Measurements from ENCODE around the gene PER3.

The PER3 gene

GRCh38 chr1:7857985-7858384, 73.9 kb downstream of the PER3 start:
- H3K4me1 Mint-ChIP-seq (ENCODE audit: low read depth): peaks cover 14% of the 10 kb centered on the region
- H3K27ac Mint-ChIP-seq: no peak overlapping the region
- no peaks in the 10 kb centered on the region for H3K9me3 Mint-ChIP-seq
- intact Hi-C loops (cut with micrococcal nuclease): loop anchor here (2.0 to 10.0 kb wide), 2 partner anchors 103 to 191 kb away; no protein-coding TSS in a partner anchor
- H3K36me3 Mint-ChIP-seq (ENCODE audit: low read depth): no peaks in the 10 kb centered on the region
- peaks cover 9% of the 10 kb centered on the region for H3K27me3 Mint-ChIP-seq
- H3K4me3 Mint-ChIP-seq: no peak overlapping the region

DNA sequence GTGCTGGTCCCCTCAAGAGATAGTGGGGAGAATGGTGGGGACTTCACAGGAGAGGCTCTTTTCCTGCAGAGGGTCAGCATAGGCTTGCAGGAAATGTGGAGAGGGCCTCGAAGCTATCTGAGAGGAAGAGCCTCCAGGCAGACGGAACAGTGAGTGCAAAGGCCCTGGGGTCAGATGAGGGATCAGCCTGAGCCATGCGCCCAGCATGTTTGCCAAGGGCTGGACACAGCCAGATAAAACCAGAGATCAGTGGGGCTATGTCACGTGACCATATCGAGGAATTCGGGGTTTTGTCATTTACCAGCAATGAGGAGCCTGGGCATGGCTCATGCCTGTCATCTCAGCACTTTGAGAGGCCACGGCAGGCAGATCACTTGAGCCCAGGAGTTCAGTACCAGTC, 75.3 kb downstream of the PER3 start:
- Mint-ChIP-seq H3K27ac (no peak overlapping the region), H3K4me3 (no peak overlapping the region), H3K4me1 (ENCODE audit: low read depth) (peaks cover 14% of the 10 kb centered on the region), H3K9me3 (no peaks in the 10 kb centered on the region), H3K36me3 (ENCODE audit: low read depth) (no peaks in the 10 kb centered on the region), H3K27me3 (peaks cover 5% of the 10 kb centered on the region)
- intact Hi-C loops (cut with micrococcal nuclease): loop anchor here (10.0 kb wide), 1 partner anchor 105 kb away; no protein-coding TSS in a partner anchor

DNA sequence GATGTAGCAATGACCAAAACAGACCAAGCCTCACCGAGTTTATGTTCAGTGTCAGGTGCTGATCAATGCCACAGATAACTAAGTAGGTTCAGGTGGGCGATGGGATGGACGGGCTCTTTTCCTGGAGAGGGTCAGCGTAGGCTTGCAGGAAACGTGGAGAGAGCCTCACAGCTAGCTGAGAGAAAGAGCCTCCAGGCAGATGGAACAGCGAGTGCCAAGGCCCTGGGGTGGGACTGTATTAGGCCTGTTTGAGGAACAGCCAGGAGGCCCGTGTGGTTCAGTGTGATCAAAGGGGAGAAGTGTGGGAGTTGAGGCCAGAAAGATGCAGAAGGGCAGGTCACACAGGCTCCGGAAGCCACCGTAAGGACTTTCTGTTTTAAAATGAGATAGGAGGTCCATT, 76.0 kb downstream of the PER3 start:
- Mint-ChIP-seq H3K27me3 (peaks cover 3% of the 10 kb centered on the region), H3K4me1 (ENCODE audit: low read depth) (peaks cover 14% of the 10 kb centered on the region), H3K9me3 (no peaks in the 10 kb centered on the region), H3K27ac (no peak overlapping the region), H3K36me3 (ENCODE audit: low read depth) (no peaks in the 10 kb centered on the region), H3K4me3 (no peak overlapping the region)
- intact Hi-C loops (cut with micrococcal nuclease): no loop called here

- Mint-ChIP-seq H3K36me3 (ENCODE audit: low read depth) (no peaks in the 10 kb centered on the region), H3K27ac (no peak overlapping the region), H3K4me1 (ENCODE audit: low read depth) (peaks cover 7% of the 10 kb centered on the region), H3K4me3 (no peak overlapping the region), H3K9me3 (no peaks in the 10 kb centered on the region), H3K27me3 (no peaks in the 10 kb centered on the region)
- intact Hi-C loops (cut with micrococcal nuclease): no loop called here
These were observed 77.4 kb downstream of the PER3 start for GRCh38 chr1:7861452-7861851.

GRCh38 chr1:7862211-7863060, 78.3 kb downstream of the PER3 start:
- Mint-ChIP-seq H3K27me3 (no peaks in the 10 kb centered on the region), H3K9me3 (no peaks in the 10 kb centered on the region), H3K36me3 (ENCODE audit: low read depth) (no peaks in the 10 kb centered on the region), H3K27ac (no peak overlapping the region), H3K4me3 (no peak overlapping the region), H3K4me1 (ENCODE audit: low read depth) (no peaks in the 10 kb centered on the region)
- intact Hi-C loops (cut with micrococcal nuclease): no loop called here

DNA sequence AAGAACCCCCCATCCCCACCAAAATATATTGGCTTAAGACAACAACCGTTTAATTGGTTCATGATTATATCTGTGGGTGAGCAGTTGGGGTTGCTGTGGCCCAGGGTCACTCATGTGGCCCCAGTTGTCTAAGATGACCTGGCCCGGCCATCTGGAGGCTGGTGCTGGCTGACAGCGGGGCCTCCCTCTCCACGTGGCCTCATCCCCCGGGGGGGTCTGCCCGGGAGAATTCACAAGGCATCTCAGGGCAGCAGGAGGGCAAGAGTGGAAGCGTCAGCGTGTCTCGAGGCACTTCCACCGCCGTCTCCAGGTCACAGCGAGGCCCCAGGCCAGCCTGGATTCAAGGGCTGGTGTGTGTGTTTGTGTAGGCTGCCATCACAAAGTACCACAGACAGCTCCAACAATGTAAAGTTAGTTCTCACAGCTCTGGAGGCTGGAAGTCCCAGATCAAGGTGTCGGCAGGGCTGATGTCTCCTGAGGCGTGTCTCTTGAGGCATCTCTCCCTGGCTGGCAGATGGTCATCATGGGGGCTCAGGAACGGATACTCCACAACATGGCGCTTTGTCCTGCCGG, 79.8 kb downstream of the PER3 start:
- Mint-ChIP-seq H3K27me3 (no peaks in the 10 kb centered on the region), H3K27ac (no peak overlapping the region), H3K9me3 (no peaks in the 10 kb centered on the region), H3K4me3 (no peak overlapping the region), H3K36me3 (ENCODE audit: low read depth) (no peaks in the 10 kb centered on the region), H3K4me1 (ENCODE audit: low read depth) (no peaks in the 10 kb centered on the region)
- intact Hi-C loops (cut with micrococcal nuclease): no loop called here

- Mint-ChIP-seq H3K27me3 (no peaks in the 10 kb centered on the region), H3K36me3 (ENCODE audit: low read depth) (no peaks in the 10 kb centered on the region), H3K9me3 (no peaks in the 10 kb centered on the region), H3K27ac (no peak overlapping the region), H3K4me1 (ENCODE audit: low read depth) (no peaks in the 10 kb centered on the region), H3K4me3 (no peak overlapping the region)
- intact Hi-C loops (cut with micrococcal nuclease): no loop called here
These were observed 81.9 kb downstream of the PER3 start for GRCh38 chr1:7865978-7866377.

GRCh38 chr1:7868070-7868780, 84.1 kb downstream of the PER3 start:
- intact Hi-C loops (cut with micrococcal nuclease): no loop called here
- H3K4me3 Mint-ChIP-seq: no peak overlapping the region
- H3K4me1 Mint-ChIP-seq (ENCODE audit: low read depth): no peaks in the 10 kb centered on the region
- no peaks in the 10 kb centered on the region for H3K27me3 Mint-ChIP-seq
- no peak overlapping the region for H3K27ac Mint-ChIP-seq
- H3K36me3 Mint-ChIP-seq (ENCODE audit: low read depth): no peaks in the 10 kb centered on the region
- no peaks in the 10 kb centered on the region for H3K9me3 Mint-ChIP-seq

- H3K4me3 Mint-ChIP-seq: no peak overlapping the region
- no peaks in the 10 kb centered on the region for H3K9me3 Mint-ChIP-seq
- intact Hi-C loops (cut with micrococcal nuclease): no loop called here
- H3K27ac Mint-ChIP-seq: no peak overlapping the region
- no peaks in the 10 kb centered on the region for H3K36me3 Mint-ChIP-seq (ENCODE audit: low read depth)
- H3K27me3 Mint-ChIP-seq: no peaks in the 10 kb centered on the region
- no peaks in the 10 kb centered on the region for H3K4me1 Mint-ChIP-seq (ENCODE audit: low read depth)
These were observed 85.2 kb downstream of the PER3 start for GRCh38 chr1:7869136-7869920.

DNA sequence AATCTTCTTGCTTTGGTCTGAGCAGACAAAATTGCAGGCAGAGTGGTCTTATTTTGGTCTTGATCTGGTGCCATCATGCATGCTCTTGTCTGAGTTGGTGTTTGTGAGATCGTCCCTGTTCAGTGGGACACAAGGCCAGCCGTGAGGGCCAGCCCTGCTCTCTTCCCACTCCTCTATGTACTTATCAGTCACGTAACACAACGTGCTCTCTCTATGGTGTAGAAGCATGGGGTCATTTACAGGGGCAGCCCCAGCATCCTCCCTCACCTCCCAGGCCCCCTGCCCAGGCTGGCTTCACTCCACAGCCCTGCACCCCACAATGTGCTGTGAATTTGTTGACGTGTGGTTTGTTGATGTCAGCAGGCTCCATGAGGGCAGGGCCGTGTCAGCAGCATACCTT, 87.0 kb downstream of the PER3 start:
- Mint-ChIP-seq H3K4me1 (ENCODE audit: low read depth) (no peaks in the 10 kb centered on the region), H3K27me3 (no peaks in the 10 kb centered on the region), H3K27ac (no peak overlapping the region), H3K4me3 (no peak overlapping the region), H3K9me3 (peaks cover 16% of the 10 kb centered on the region), H3K36me3 (ENCODE audit: low read depth) (no peaks in the 10 kb centered on the region)
- intact Hi-C loops (cut with micrococcal nuclease): no loop called here

DNA sequence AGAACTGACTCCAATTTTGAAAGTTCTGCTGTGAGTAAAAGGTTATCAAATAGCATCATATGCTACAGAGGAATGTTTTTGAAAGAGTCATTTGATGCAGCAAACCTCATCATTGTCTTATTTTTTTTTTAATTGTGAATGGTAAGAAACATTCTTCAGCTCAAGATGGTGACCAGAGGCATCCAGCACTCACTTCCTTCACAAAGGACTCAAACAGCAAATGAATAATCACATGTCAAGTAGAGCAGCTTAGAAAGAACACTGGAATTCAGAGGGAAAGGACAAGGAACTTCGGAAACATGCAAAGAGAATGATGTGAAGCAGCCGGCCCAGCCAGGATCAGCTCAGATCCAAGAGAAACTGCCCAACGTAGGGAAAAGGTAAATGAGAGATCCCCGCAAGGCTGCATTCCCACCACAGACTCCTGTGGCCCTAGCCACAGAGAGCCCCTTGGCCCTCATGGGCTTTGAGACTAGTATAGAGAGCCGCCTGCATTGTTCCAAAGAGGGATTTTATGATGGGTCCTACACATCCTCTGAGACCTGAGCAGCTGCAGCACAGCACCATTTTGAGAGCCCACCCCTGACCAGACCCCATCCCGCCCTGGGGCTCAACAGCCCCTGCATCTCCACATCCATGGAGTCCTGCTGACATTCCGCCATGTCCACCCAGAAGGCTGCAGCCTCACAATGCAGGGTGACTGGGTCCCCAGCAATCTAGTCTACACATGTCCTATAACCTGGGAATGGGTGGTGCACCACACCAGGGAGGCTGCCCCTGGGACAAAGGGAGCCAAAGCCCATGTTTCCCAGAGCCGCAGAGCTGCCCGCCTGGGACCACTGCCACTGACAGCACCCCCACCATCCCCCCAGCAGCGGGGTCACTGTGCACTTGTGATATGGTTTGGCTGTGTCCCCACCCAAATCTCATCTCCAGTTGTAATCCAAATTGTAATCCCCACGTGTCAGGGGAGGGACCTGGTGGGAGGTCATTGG, 90.0 kb downstream of the PER3 start:
- Mint-ChIP-seq H3K4me1 (ENCODE audit: low read depth) (no peaks in the 10 kb centered on the region), H3K4me3 (no peak overlapping the region), H3K9me3 (peaks cover 29% of the 10 kb centered on the region), H3K27ac (no peak overlapping the region), H3K36me3 (ENCODE audit: low read depth) (no peaks in the 10 kb centered on the region), H3K27me3 (peaks cover 3% of the 10 kb centered on the region)
- intact Hi-C loops (cut with micrococcal nuclease): no loop called here

DNA sequence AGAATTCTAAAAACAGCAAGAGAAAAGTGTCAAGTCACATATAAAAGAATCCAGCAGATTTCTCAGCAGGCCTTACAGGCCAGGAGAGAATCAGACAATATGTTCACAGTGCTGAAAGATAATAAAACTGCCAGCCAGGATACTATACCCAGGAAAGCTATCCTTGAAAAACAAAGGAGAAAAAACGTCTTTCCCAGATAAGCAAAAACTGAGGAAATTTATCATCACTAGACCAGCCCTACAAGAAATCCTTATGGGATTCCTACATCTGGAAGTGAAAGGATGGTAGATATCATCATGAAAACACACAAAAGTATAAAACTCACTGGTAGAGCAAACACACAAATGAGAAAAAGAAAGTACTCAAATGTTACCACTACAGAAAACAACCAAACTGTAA, 93.9 kb downstream of the PER3 start:
- H3K27ac Mint-ChIP-seq: no peak overlapping the region
- peaks cover 29% of the 10 kb centered on the region for H3K9me3 Mint-ChIP-seq
- H3K4me1 Mint-ChIP-seq (ENCODE audit: low read depth): no peaks in the 10 kb centered on the region
- no peaks in the 10 kb centered on the region for H3K36me3 Mint-ChIP-seq (ENCODE audit: low read depth)
- H3K4me3 Mint-ChIP-seq: no peak overlapping the region
- peaks cover 3% of the 10 kb centered on the region for H3K27me3 Mint-ChIP-seq
- intact Hi-C loops (cut with micrococcal nuclease): no loop called here

DNA sequence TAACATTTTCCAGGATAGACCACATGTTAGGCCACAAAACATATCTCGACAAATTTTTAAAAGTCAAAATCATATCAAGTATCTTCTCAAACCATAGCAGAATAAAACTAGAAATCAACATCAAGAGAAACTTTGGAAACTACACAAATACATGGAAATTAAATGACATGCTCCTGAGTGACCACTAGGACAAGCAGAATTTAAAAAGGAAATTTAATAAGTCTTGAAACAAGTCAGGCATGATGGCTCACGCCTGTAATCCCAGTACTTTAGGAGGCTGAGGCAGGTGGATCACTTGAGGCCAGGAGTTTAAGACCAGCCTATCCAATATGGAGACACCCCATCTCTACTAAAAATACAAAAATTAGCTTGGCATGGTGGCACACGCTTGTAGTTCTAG, 95.1 kb downstream of the PER3 start:
- Mint-ChIP-seq H3K27me3 (peaks cover 4% of the 10 kb centered on the region), H3K9me3 (peaks cover 29% of the 10 kb centered on the region), H3K36me3 (ENCODE audit: low read depth) (no peaks in the 10 kb centered on the region), H3K4me1 (ENCODE audit: low read depth) (no peaks in the 10 kb centered on the region), H3K27ac (no peak overlapping the region), H3K4me3 (no peak overlapping the region)
- intact Hi-C loops (cut with micrococcal nuclease): no loop called here
